ENCODE results near the gene PKP1. TPM values are rescaled to one million over a fixed set of nuclear protein-coding genes. Genes with fewer than 3 reads are reported as not detected.

PKP1 gene
- total and polyA plus RNA-seq, 2 of the 4 experiments (the other 2 are of a cell fraction) = 0.18 to 0.36 TPM

DNA sequence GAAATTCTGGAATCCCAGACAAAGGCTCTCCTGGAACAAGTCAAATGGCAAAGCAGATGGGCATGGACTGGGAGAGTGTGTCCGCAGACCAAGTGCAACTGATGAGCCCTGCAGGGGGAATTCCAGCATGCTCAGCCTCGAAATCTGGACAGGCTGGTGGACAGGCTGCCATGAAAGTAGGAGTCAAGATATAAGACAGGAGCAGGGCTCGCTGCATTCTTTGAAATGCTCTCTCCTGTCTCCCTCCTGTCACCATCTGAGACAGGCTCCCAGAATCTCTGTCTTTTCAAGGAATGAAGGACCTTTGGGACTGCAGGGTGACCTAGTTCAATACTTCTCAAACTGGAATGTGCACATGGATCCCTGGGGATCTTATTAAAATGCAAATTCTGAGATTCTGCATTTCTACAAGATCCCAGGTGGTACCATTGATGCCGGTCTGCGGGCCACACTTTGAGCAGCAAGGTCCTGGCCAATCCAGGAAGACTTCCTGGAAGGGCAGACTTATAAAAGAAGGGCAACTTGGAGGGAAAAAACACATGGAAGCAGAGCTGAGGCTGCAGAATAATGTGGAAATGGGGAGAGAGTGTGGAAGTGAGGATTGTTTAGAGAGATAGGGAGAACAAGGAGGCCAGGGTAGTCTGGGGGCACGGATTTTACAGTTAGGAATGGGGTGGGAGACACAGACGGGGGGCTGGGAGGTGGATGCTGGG, 64.3 kb downstream of the PKP1 start:
- in situ Hi-C loops (cut with MboI; ENCODE audit: low sequenced_read_pairs) = no loop called here

More for the DNA sequence above, 64.3 kb downstream of the PKP1 start:
- no peak for TF ChIP-seq CHD1 (IDR thresholded peaks at IDR 0.05; ENCODE audit: low read depth, low read length)
- no peak for TF ChIP-seq MXI1 (IDR thresholded peaks at IDR 0.05; ENCODE audit: borderline replicate concordance, low read depth, low read length)
- no peak for TF ChIP-seq FOS (IDR thresholded peaks at IDR 0.05; ENCODE audit: low read depth, low read length)
- TF ChIP-seq, protein P1, sequence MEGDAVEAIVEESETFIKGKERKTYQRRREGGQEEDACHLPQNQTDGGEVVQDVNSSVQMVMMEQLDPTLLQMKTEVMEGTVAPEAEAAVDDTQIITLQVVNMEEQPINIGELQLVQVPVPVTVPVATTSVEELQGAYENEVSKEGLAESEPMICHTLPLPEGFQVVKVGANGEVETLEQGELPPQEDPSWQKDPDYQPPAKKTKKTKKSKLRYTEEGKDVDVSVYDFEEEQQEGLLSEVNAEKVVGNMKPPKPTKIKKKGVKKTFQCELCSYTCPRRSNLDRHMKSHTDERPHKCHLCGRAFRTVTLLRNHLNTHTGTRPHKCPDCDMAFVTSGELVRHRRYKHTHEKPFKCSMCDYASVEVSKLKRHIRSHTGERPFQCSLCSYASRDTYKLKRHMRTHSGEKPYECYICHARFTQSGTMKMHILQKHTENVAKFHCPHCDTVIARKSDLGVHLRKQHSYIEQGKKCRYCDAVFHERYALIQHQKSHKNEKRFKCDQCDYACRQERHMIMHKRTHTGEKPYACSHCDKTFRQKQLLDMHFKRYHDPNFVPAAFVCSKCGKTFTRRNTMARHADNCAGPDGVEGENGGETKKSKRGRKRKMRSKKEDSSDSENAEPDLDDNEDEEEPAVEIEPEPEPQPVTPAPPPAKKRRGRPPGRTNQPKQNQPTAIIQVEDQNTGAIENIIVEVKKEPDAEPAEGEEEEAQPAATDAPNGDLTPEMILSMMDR (conservative IDR thresholded peaks at IDR 0.05; ENCODE audit: low read depth, low read length) = no peak
- no peak for TF ChIP-seq MAFK (IDR thresholded peaks at IDR 0.05; ENCODE audit: low read depth, low read length)
- no peak for TF ChIP-seq POLR2A (IDR thresholded peaks at IDR 0.05; ENCODE audit: low read depth, low read length)
- TF ChIP-seq, protein P2, sequence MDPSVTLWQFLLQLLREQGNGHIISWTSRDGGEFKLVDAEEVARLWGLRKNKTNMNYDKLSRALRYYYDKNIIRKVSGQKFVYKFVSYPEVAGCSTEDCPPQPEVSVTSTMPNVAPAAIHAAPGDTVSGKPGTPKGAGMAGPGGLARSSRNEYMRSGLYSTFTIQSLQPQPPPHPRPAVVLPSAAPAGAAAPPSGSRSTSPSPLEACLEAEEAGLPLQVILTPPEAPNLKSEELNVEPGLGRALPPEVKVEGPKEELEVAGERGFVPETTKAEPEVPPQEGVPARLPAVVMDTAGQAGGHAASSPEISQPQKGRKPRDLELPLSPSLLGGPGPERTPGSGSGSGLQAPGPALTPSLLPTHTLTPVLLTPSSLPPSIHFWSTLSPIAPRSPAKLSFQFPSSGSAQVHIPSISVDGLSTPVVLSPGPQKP (IDR thresholded peaks at IDR 0.05; ENCODE audit: borderline replicate concordance, low read depth, low read length) = no peak
- TF ChIP-seq MAZ (IDR thresholded peaks at IDR 0.05; ENCODE audit: borderline replicate concordance, low read depth, low read length) = no peak
- no peak for TF ChIP-seq NFE2L2 (IDR thresholded peaks at IDR 0.05; ENCODE audit: low read depth, low read length)
- TF ChIP-seq BHLHE40 (IDR thresholded peaks at IDR 0.05; ENCODE audit: low read depth, low read length) = no peak
- no peak for TF ChIP-seq RFX5 (IDR thresholded peaks at IDR 0.05; ENCODE audit: low read depth, low read length)
- no peak for TF ChIP-seq CEBPB (IDR thresholded peaks at IDR 0.05; ENCODE audit: low read depth, low read length)
- TF ChIP-seq, protein P3, sequence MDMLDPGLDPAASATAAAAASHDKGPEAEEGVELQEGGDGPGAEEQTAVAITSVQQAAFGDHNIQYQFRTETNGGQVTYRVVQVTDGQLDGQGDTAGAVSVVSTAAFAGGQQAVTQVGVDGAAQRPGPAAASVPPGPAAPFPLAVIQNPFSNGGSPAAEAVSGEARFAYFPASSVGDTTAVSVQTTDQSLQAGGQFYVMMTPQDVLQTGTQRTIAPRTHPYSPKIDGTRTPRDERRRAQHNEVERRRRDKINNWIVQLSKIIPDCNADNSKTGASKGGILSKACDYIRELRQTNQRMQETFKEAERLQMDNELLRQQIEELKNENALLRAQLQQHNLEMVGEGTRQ (IDR thresholded peaks at IDR 0.05; ENCODE audit: low read depth, low read length) = no peak
- no peak for TF ChIP-seq RAD21 (IDR thresholded peaks at IDR 0.05; ENCODE audit: low read length)
- no peak for TF ChIP-seq SMC3 (IDR thresholded peaks at IDR 0.05; ENCODE audit: low read depth, low read length)
- TF ChIP-seq RCOR1 (IDR thresholded peaks at IDR 0.05; ENCODE audit: insufficient replicate concordance, low read length) = no peak
- ChIA-PET POLR2A (ENCODE audit: unreplicated experiment) (no interaction called here), CTCF (interaction anchor here (0.7 to 2.6 kb wide), 8 partner anchors 13 to 94 kb away, joined by 3 to 8 read pairs (median 3); no protein-coding TSS in a partner anchor)
- H3K4me2 ChIP-seq (ENCODE audit: low read depth, low read length) = no peak overlapping the region
- H2BK15ac ChIP-seq (ENCODE audit: low read depth, low read length) = no peak overlapping the region
- no peaks in the 10 kb centered on the region for H4K20me1 ChIP-seq (ENCODE audit: insufficient read depth, low read length)
- H4K91ac ChIP-seq (ENCODE audit: insufficient read depth, low read depth, low read length) = no peak overlapping the region
- no peaks in the 10 kb centered on the region for H3K9me1 ChIP-seq (ENCODE audit: insufficient read depth, low read length)
- H3K23ac ChIP-seq (ENCODE audit: low read depth, low read length) = no peak overlapping the region
- no peak overlapping the region for H2AK5ac ChIP-seq (ENCODE audit: low read depth, low read length)
- H3K9me3 ChIP-seq (ENCODE audit: control insufficient read depth, insufficient read depth, low read length) = peaks cover 4% of the 10 kb centered on the region; the same call in 1 of the 2 replicates
- no peak overlapping the region for H2BK5ac ChIP-seq (ENCODE audit: low read depth, low read length, poor library complexity, severe bottlenecking)
- no peak overlapping the region for H3K14ac ChIP-seq (replicated peaks; ENCODE audit: low read depth, low read length)
- no peak overlapping the region for H3K27ac ChIP-seq (ENCODE audit: insufficient read depth, low read length)
- H3K4me1 ChIP-seq (ENCODE audit: control insufficient read depth, insufficient read depth, low read length) = no peaks in the 10 kb centered on the region
- DNase-seq (no peak), ATAC-seq (ENCODE audit: low read depth) (no peak)
- dilution Hi-C loops (cut with HindIII; ENCODE audit: low sequenced_read_pairs, unreplicated experiment) = no loop called here
- WGBS, 2 experiments (ENCODE audit: extremely low coverage in 2 of 2, insufficient read length in 1 of 2) = 71% methylated on average over 1 of the region's 7 CpGs; no CpG with 5 or more reads in 1 of the 2 experiments
- no peak overlapping the region for H3K9ac ChIP-seq (ENCODE audit: low read depth, low read length)
- H3K27me3 ChIP-seq (ENCODE audit: control insufficient read depth, insufficient read depth, low read length) = peaks cover 52% of the 10 kb centered on the region
- H3K79me1 ChIP-seq (ENCODE audit: low read depth in 1 of 2, low read length in 2 of 2) = no peaks in the 10 kb centered on the region
- no peak overlapping the region for H3K18ac ChIP-seq (ENCODE audit: low read depth, low read length)
- no peak overlapping the region for H2AK9ac ChIP-seq (replicated peaks; ENCODE audit: low read depth, low read length, poor library complexity)
- H4K5ac ChIP-seq (ENCODE audit: low read depth, low read length) = no peak overlapping the region
- BruUV-seq (replicated peaks) = no TSS peak
- H3K36me3 ChIP-seq (ENCODE audit: control insufficient read depth, insufficient read depth, low read length) = no peaks in the 10 kb centered on the region
- no peak overlapping the region for H4K8ac ChIP-seq (ENCODE audit: low read depth in 2 of 2, low read length in 2 of 2)
- H3K56ac ChIP-seq (ENCODE audit: extremely low read depth, insufficient read depth, low read length) = no peak overlapping the region
- intact Hi-C loops (cut with micrococcal nuclease) = loop anchor here (1.0 to 2.0 kb wide), 2 partner anchors 61 to 165 kb away; no protein-coding TSS in a partner anchor
- H2AFZ ChIP-seq (replicated peaks; ENCODE audit: low read length, poor library complexity) = no peak overlapping the region
- H3K4ac ChIP-seq (ENCODE audit: low read depth, low read length) = no peak overlapping the region
- no peak overlapping the region for H2BK20ac ChIP-seq (ENCODE audit: low read depth, low read length)
- no peak overlapping the region for H3K4me3 ChIP-seq (ENCODE audit: insufficient read depth, low read depth, low read length)
- H2BK120ac ChIP-seq (ENCODE audit: low read depth, low read length) = no peak overlapping the region

Measured in IMR-90 (cell line).